ENCODE data around the gene ARHGAP35. TPM values are rescaled to one million over a fixed set of nuclear protein-coding genes. Genes with fewer than 3 reads are reported as not detected.
A peak's percentile ranks its signal among the peaks of the same experiment; 100 is the strongest.

The ARHGAP35 gene
- total and polyA plus RNA-seq, 10 of the 15 experiments (the other 5 are each of a cell fraction or from before 2014, with no cell fraction given), result 0.85 to 29.9 (median 11.5) TPM

DNA sequence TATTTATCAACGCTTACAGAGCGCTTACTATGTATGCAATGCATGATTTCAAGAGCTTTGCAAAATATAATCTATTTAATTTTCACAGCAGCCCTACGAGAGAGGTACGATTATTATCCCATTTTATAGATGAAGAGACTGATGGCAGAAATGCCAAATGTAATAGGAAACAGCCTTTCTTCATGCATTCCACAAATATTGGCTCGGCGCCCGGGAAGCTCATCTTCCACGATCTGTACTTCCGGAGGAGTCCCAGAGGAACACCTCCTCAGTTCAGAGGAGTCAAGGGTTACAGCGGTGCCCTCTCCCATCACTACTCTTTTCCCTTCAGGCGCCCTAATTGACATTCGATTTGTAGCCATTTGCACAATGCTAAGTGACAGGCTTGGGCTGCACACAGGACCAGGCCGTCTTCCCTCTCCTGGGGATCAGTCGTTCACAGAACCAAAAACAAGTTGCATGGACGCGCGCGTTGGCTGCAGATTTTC lies 1.1 kb upstream of the ARHGAP35 start:
- POLR2A ChIA-PET, result interaction anchor here (0.6 to 0.7 kb wide), 2 partner anchors 95 to 390 kb away, joined by 3 to 5 read pairs; no protein-coding TSS in a partner anchor
- no peak for TF ChIP-seq NRF1 (conservative IDR thresholded peaks at IDR 0.05; ENCODE audit: low read depth, low read length)
- 0 out of 2 replicates have a peak, but pooled peaks have one; percentile 43 for TF ChIP-seq NR2F1 (conservative IDR thresholded peaks at IDR 0.05)
- TF ChIP-seq, protein P1, sequence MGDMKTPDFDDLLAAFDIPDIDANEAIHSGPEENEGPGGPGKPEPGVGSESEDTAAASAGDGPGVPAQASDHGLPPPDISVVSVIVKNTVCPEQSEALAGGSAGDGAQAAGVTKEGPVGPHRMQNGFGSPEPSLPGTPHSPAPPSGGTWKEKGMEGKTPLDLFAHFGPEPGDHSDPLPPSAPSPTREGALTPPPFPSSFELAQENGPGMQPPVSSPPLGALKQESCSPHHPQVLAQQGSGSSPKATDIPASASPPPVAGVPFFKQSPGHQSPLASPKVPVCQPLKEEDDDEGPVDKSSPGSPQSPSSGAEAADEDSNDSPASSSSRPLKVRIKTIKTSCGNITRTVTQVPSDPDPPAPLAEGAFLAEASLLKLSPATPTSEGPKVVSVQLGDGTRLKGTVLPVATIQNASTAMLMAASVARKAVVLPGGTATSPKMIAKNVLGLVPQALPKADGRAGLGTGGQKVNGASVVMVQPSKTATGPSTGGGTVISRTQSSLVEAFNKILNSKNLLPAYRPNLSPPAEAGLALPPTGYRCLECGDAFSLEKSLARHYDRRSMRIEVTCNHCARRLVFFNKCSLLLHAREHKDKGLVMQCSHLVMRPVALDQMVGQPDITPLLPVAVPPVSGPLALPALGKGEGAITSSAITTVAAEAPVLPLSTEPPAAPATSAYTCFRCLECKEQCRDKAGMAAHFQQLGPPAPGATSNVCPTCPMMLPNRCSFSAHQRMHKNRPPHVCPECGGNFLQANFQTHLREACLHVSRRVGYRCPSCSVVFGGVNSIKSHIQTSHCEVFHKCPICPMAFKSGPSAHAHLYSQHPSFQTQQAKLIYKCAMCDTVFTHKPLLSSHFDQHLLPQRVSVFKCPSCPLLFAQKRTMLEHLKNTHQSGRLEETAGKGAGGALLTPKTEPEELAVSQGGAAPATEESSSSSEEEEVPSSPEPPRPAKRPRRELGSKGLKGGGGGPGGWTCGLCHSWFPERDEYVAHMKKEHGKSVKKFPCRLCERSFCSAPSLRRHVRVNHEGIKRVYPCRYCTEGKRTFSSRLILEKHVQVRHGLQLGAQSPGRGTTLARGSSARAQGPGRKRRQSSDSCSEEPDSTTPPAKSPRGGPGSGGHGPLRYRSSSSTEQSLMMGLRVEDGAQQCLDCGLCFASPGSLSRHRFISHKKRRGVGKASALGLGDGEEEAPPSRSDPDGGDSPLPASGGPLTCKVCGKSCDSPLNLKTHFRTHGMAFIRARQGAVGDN (IDR thresholded peaks at IDR 0.05), result peak; percentile 92
- no peak for TF ChIP-seq BCL11A (IDR thresholded peaks at IDR 0.05; ENCODE audit: low read depth, low read length)
- TF ChIP-seq NR2C1 (IDR thresholded peaks at IDR 0.05), result 0 out of 2 replicates have a peak, but pooled peaks have one; percentile 36
- no peak for TF ChIP-seq RCOR1 (conservative IDR thresholded peaks at IDR 0.05; ENCODE audit: low read depth, low read length)
- 0 out of 2 replicates have a peak, but pooled peaks have one; percentile 12 for TF ChIP-seq GATAD2B (conservative IDR thresholded peaks at IDR 0.05; ENCODE audit: low read depth)
- peak; percentile 45; the same call in 1 of the 2 replicates for TF ChIP-seq LARP7 (IDR thresholded peaks at IDR 0.05)
- TF ChIP-seq, protein P2, sequence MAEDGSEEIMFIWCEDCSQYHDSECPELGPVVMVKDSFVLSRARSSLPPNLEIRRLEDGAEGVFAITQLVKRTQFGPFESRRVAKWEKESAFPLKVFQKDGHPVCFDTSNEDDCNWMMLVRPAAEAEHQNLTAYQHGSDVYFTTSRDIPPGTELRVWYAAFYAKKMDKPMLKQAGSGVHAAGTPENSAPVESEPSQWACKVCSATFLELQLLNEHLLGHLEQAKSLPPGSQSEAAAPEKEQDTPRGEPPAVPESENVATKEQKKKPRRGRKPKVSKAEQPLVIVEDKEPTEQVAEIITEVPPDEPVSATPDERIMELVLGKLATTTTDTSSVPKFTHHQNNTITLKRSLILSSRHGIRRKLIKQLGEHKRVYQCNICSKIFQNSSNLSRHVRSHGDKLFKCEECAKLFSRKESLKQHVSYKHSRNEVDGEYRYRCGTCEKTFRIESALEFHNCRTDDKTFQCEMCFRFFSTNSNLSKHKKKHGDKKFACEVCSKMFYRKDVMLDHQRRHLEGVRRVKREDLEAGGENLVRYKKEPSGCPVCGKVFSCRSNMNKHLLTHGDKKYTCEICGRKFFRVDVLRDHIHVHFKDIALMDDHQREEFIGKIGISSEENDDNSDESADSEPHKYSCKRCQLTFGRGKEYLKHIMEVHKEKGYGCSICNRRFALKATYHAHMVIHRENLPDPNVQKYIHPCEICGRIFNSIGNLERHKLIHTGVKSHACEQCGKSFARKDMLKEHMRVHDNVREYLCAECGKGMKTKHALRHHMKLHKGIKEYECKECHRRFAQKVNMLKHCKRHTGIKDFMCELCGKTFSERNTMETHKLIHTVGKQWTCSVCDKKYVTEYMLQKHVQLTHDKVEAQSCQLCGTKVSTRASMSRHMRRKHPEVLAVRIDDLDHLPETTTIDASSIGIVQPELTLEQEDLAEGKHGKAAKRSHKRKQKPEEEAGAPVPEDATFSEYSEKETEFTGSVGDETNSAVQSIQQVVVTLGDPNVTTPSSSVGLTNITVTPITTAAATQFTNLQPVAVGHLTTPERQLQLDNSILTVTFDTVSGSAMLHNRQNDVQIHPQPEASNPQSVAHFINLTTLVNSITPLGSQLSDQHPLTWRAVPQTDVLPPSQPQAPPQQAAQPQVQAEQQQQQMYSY (CRISPR knock-in tag; IDR thresholded peaks at IDR 0.05), result no peak
- TF ChIP-seq, protein P3, sequence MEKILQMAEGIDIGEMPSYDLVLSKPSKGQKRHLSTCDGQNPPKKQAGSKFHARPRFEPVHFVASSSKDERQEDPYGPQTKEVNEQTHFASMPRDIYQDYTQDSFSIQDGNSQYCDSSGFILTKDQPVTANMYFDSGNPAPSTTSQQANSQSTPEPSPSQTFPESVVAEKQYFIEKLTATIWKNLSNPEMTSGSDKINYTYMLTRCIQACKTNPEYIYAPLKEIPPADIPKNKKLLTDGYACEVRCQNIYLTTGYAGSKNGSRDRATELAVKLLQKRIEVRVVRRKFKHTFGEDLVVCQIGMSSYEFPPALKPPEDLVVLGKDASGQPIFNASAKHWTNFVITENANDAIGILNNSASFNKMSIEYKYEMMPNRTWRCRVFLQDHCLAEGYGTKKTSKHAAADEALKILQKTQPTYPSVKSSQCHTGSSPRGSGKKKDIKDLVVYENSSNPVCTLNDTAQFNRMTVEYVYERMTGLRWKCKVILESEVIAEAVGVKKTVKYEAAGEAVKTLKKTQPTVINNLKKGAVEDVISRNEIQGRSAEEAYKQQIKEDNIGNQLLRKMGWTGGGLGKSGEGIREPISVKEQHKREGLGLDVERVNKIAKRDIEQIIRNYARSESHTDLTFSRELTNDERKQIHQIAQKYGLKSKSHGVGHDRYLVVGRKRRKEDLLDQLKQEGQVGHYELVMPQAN (conservative IDR thresholded peaks at IDR 0.05), result peak; percentile 77

More for the DNA sequence above, 1.1 kb upstream of the ARHGAP35 start:
- peaks cover 39% of the 10 kb centered on the region for H3K79me2 ChIP-seq (ENCODE audit: control insufficient read depth, insufficient read depth, low read length)
- 28% methylated on average over 18 of the region's 18 CpGs for WGBS (ENCODE audit: insufficient coverage, insufficient replicate concordance, low lambda C conversion rate, missing lambda C conversion rate)
- peak overlapping the region; percentile 95 for H3K4me2 ChIP-seq (ENCODE audit: control insufficient read depth, insufficient read depth)
- in situ Hi-C loops (cut with MboI), result no loop called here
- peak overlapping the region; percentile 58 for H3K27ac ChIP-seq (ENCODE audit: control insufficient read depth, insufficient read depth)
- no peaks in the 10 kb centered on the region; a peak in 1 of 4 replicates for H3K36me3 ChIP-seq (ENCODE audit: control insufficient read depth in 2 of 2, insufficient read depth in 2 of 2, low read length in 1 of 2)
- DNase-seq (ENCODE audit: low read depth, low spot score) (no peak), FAIRE-seq (no peak), ATAC-seq (no peak)
- SMC1A ChIA-PET (ENCODE audit: uncharacterized antibody, unreplicated experiment), result interaction anchor here (2.2 kb wide), 1 partner anchor 133 kb away, joined by 4 read pairs; no protein-coding TSS in a partner anchor
- intact Hi-C loops (cut with micrococcal nuclease; ENCODE audit: unreplicated experiment), result loop anchor here (10.0 kb wide), 1 partner anchor 255 kb away; the partner anchor contains the start of gene ZC3H4
- CTCF ChIA-PET, result interaction anchor here (0.5 to 6.8 kb wide), 6 partner anchors 9 to 153 kb away, joined by 3 to 53 read pairs (median 4); partner anchors contain the start of gene AP2S1
- peak overlapping the region; percentile 59 for H3K4me3 ChIP-seq
- H2AFZ ChIP-seq (ENCODE audit: control insufficient read depth, low read depth, low read length), result peak overlapping the region; percentile 96
- peaks cover 12% of the 10 kb centered on the region; the same call in 1 of the 2 replicates for H3K4me1 ChIP-seq (ENCODE audit: control insufficient read depth, insufficient read depth, low read length)
- no peaks in the 10 kb centered on the region for H3K9me3 ChIP-seq (replicated peaks; ENCODE audit: control insufficient read depth, insufficient read depth, low read length)
- BruUV-seq (replicated peaks), result TSS peak; percentile 94
- peaks cover 6% of the 10 kb centered on the region for H4K20me1 ChIP-seq (ENCODE audit: control insufficient read depth, insufficient read depth)
- H3K9ac ChIP-seq (ENCODE audit: control insufficient read depth, insufficient read depth, low read length), result peak overlapping the region; percentile 52; the same call in 1 of the 2 replicates
- RAD21 ChIA-PET (ENCODE audit: unreplicated experiment), result interaction anchor here (2.0 kb wide), 1 partner anchor 19 kb away, joined by 5 read pairs; no protein-coding TSS in a partner anchor
- no peaks in the 10 kb centered on the region for H3K27me3 ChIP-seq (replicated peaks in 1 of 2; ENCODE audit: control insufficient read depth in 2 of 2, insufficient read depth in 2 of 2, low read length in 1 of 2)

Measured in GM12878 (cell line).